ENCODE results near the gene TMEM198. TPM values are rescaled to one million over a fixed set of nuclear protein-coding genes. Genes with fewer than 3 reads are reported as not detected.

Gene TMEM198
- total and polyA plus RNA-seq, 9 of the 15 experiments (the other 6 are each of a cell fraction or from before 2014, with no cell fraction given) = 0.03 to 3.8 (median 1.0) TPM

DNA sequence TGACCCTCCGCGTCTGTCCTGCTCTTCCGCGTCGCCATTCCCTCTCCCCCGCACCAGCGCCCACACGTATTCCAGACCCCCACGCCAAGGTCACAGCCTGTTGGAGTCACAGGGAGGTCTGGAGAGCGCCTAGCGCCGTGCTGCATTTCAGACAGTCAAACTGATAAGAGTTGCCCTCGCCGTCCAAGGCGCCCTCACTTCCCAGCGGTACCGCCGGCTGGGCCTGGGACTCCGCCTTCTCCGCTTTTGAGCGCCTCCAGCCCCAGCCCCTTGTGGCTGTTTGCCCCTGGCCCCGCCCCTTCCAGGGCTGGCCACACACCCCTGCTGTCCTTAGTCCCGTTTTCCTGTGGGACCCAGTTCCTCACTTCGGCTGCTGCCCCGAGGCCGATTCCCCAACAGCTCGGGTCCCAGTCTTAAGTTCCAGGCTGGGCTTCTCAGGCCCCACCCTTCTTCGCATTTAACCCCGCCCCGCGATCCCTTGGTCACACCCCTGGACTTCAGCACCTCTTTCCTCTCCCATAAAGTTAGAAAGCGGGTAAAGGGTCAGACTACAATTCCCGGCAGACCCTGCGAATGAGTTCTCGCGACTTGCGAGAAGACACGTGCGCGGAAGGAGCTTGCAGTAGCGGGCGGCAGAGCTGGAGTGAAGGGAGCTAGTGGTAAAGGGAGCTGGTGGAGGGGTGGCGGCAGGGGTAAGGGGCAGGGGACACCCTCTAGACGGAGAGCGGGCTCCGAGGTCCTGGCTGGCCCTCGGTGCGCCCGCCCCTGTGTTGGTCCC lies 45.4 kb upstream of the TMEM198 start, which contains the start of gene GMPPA (continued):
- TF ChIP-seq NR4A1 (CRISPR knock-in tag; IDR thresholded peaks at IDR 0.05) (no peak), NR4A1 (tag; IDR thresholded peaks at IDR 0.05) (no peak), NCOA6 (IDR thresholded peaks at IDR 0.05) (0 out of 2 replicates have a peak, but pooled peaks have one; percentile 56), PHF21A (IDR thresholded peaks at IDR 0.05; ENCODE audit: borderline replicate concordance, low read depth) (no peak), CXXC5 (CRISPR knock-in tag; IDR thresholded peaks at IDR 0.05) (no peak; the same call in none of the 2 replicates), PTRF (tag; IDR thresholded peaks at IDR 0.05) (no peak), TRIM24 (IDR thresholded peaks at IDR 0.05) (0 out of 4 replicates have a peak, but pooled peaks of 1 of the 2 experiments have one; percentile 35), ETS1 (conservative IDR thresholded peaks at IDR 0.05; ENCODE audit: control insufficient read depth, low read depth, low read length) (peak; percentile 75), TBP (optimal IDR thresholded peaks at IDR 0.05; ENCODE audit: low read depth, low read length) (peak; percentile 65), NR0B1 (IDR thresholded peaks at IDR 0.05; ENCODE audit: partially characterized antibody) (no peak), KHSRP (IDR thresholded peaks at IDR 0.05) (no peak), SETDB1 (IDR thresholded peaks at IDR 0.05; ENCODE audit: low read length) (no peak), HLTF (IDR thresholded peaks at IDR 0.05) (peak; percentile 70; the same call in 1 of the 2 replicates), GABPA (tag; conservative IDR thresholded peaks at IDR 0.05; ENCODE audit: low read depth) (peak; percentile 40; the same call in 1 of the 2 replicates)
- TF ChIP-seq, protein P1, sequence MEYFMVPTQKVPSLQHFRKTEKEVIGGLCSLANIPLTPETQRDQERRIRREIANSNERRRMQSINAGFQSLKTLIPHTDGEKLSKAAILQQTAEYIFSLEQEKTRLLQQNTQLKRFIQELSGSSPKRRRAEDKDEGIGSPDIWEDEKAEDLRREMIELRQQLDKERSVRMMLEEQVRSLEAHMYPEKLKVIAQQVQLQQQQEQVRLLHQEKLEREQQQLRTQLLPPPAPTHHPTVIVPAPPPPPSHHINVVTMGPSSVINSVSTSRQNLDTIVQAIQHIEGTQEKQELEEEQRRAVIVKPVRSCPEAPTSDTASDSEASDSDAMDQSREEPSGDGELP (CRISPR knock-in tag; IDR thresholded peaks at IDR 0.05; ENCODE audit: borderline replicate concordance) = peak; percentile 85

All from K562 (cell line).